Cardiac muscle cell (in vitro differentiated cells and primary cell): ENCODE measurements around the gene POLD2. TPM values are rescaled to one million over a fixed set of nuclear protein-coding genes. Genes with fewer than 3 reads are reported as not detected.

ENCODE experiments used
- DNase-seq, 2 donors: peaks; one replicate each; pipeline versions ENCODE4 v3.0.0 to v3.0.0-alpha.2; 2010 to 2017; ENCODE audit warnings: low read depth in 1 of 2, low spot score in 1 of 2
- H3K27ac ChIP-seq: fragments of 200-600 bp; sonication (generic); 2 replicates; pipeline ENCODE4 v1.5.1; 2016
- H3K27me3 ChIP-seq: fragments of 200-600 bp; sonication (generic); 2 replicates; pipeline ENCODE4 v1.6.0; 2016; ENCODE audit warnings: control low read depth
- H3K36me3 ChIP-seq: fragments of 200-600 bp; sonication (generic); 2 replicates; pipeline ENCODE4 v1.5.1; 2016; ENCODE audit warnings: control low read depth
- H3K4me1 ChIP-seq: fragments of 200-600 bp; sonication (generic); 2 replicates; pipeline ENCODE4 v1.8.1; 2017; ENCODE audit warnings: low read depth, mild to moderate bottlenecking, mixed run types
- H3K4me3 ChIP-seq: fragments of 200-600 bp; sonication (generic); 2 replicates; pipeline ENCODE4 v1.5.1; 2016; ENCODE audit warnings: mild to moderate bottlenecking
- H3K9me3 ChIP-seq: fragments of 200-600 bp; sonication (generic); 2 replicates; pipeline ENCODE4 v1.5.1; 2017; ENCODE audit warnings: low read depth, mild to moderate bottlenecking, control low read depth
- CTCF ChIP-seq: IDR thresholded peaks from 2 replicates; pipeline ENCODE4 v1.5.1; 2012; ENCODE audit warnings: low read depth, mild to moderate bottlenecking, low read length
- polyA plus RNA-seq: library from polyadenylated mRNA; unstranded; fragments of >200 nt; fragmentation: Nextera tagmentation; extraction: Ambion mirVana; gene quantifications from 2 replicates; pipeline ENCODE4 v1.2.1, GENCODE V29; 2016
- total RNA-seq: library from RNA; depleted of rRNA; stranded (reverse); fragments of >200 nt; gene quantifications from 2 replicates; pipeline ENCODE4 v1.2.3, GENCODE V29; 2016

POLD2 gene
- total and polyA plus RNA-seq, 2 experiments from 2014 or later, result 133 to 194 TPM

GRCh38 chr7:44155191-44156185, 32.1 kb upstream of the POLD2 start:
- no peaks in the 10 kb centered on the region for H3K36me3 ChIP-seq
- H3K4me3 ChIP-seq, result no peak overlapping the region
- H3K9me3 ChIP-seq, result no peaks in the 10 kb centered on the region
- H3K27ac ChIP-seq, result no peak overlapping the region
- DNase-seq, result no peak
- peaks cover 1% of the 10 kb centered on the region for H3K4me1 ChIP-seq
- no peak for TF ChIP-seq CTCF
- H3K27me3 ChIP-seq, result no peaks in the 10 kb centered on the region

- no peak for TF ChIP-seq CTCF
- Histone ChIP-seq H3K27me3 (no peaks in the 10 kb centered on the region), H3K36me3 (no peaks in the 10 kb centered on the region), H3K9me3 (no peaks in the 10 kb centered on the region), H3K4me1 (peaks cover 9% of the 10 kb centered on the region), H3K4me3 (no peak overlapping the region), H3K27ac (no peak overlapping the region)
- no peak for DNase-seq
Observed at GRCh38 chr7:44154703-44155102, 31.4 kb upstream of the POLD2 start.

GRCh38 chr7:44153948-44154335, 30.6 kb upstream of the POLD2 start:
- Histone ChIP-seq H3K9me3 (no peaks in the 10 kb centered on the region), H3K4me1 (peaks cover 9% of the 10 kb centered on the region), H3K36me3 (no peaks in the 10 kb centered on the region), H3K4me3 (no peak overlapping the region), H3K27me3 (no peaks in the 10 kb centered on the region), H3K27ac (no peak overlapping the region)
- DNase-seq, result no peak
- TF ChIP-seq CTCF, result no peak

- H3K4me1 ChIP-seq, result peaks cover 9% of the 10 kb centered on the region
Observed at GRCh38 chr7:44152971-44153947, 29.9 kb upstream of the POLD2 start.

More at GRCh38 chr7:44152971-44153947, 29.9 kb upstream of the POLD2 start:
- no peak overlapping the region for H3K27ac ChIP-seq
- H3K36me3 ChIP-seq, result no peaks in the 10 kb centered on the region
- H3K9me3 ChIP-seq, result no peaks in the 10 kb centered on the region
- no peaks in the 10 kb centered on the region for H3K27me3 ChIP-seq
- no peak for TF ChIP-seq CTCF
- no peak for DNase-seq
- H3K4me3 ChIP-seq, result no peak overlapping the region
